WERI-Rb-1 (cell line): ENCODE data around the gene SEPTIN1.

Source experiments
- DNase-seq: peaks from one replicate; pipeline ENCODE4 v3.0.0-alpha.2; 2020
- H3K27ac ChIP-seq: fragments of 250-450 bp; sonication (Bioruptor Pico); 2 replicates; pipeline ENCODE4 v1.5.1; 2020; ENCODE audit warnings: mild to moderate bottlenecking, moderate library complexity
- H3K27me3 ChIP-seq: fragments of 250-450 bp; sonication (Bioruptor Pico); 2 replicates; pipeline ENCODE4 v1.5.1; 2021; ENCODE audit warnings: mild to moderate bottlenecking, low read depth, moderate library complexity; ENCODE audit not compliant: insufficient read depth, severe bottlenecking
- H3K36me3 ChIP-seq: fragments of 250-450 bp; sonication (Bioruptor Pico); 2 replicates; pipeline ENCODE4 v1.5.1; 2020; ENCODE audit warnings: mild to moderate bottlenecking, moderate library complexity
- H3K4me3 ChIP-seq: 2 replicates; pipeline ENCODE4 v1.5.1; 2011; ENCODE audit warnings: low read depth, mild to moderate bottlenecking, control low read depth, low read length
- H3K9me3 ChIP-seq: fragments of 250-450 bp; sonication (Bioruptor Pico); 2 replicates; pipeline ENCODE4 v1.5.1; 2021; ENCODE audit warnings: mild to moderate bottlenecking, moderate library complexity; ENCODE audit not compliant: severe bottlenecking
- TF ChIP-seq, protein P1 (sequence below): IDR thresholded peaks from 2 replicates; pipeline ENCODE4 v1.5.1; 2011; ENCODE audit warnings: low read depth, mild to moderate bottlenecking, control low read depth, inconsistent platforms, low read length

SEPTIN1 gene

DNA sequence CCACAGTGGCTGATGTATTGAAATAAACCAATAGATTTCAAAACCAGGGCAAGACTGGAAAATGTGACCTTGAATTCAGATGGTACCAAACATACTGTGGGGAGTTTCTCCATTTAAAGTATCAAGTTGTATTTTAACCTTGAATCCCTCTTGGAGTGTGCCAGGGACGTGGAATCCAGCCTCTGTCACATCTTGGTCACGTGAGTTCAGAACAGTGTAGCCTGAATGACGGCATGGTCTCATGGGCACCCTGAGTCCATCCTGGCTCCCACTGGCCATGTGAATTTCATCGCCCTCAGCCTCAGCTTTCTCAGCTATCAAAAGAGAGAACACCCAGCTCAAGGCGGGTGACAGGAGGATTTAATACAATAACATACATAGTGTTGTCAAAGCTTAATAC is 31.8 kb upstream of the SEPTIN1 start:
- H3K36me3 ChIP-seq, result peaks cover 48% of the 10 kb centered on the region
- no peaks in the 10 kb centered on the region for H3K9me3 ChIP-seq
- H3K4me3 ChIP-seq, result no peak overlapping the region
- DNase-seq, result no peak
- H3K27ac ChIP-seq, result no peak overlapping the region
- no peaks in the 10 kb centered on the region for H3K27me3 ChIP-seq
- TF ChIP-seq, protein P1, sequence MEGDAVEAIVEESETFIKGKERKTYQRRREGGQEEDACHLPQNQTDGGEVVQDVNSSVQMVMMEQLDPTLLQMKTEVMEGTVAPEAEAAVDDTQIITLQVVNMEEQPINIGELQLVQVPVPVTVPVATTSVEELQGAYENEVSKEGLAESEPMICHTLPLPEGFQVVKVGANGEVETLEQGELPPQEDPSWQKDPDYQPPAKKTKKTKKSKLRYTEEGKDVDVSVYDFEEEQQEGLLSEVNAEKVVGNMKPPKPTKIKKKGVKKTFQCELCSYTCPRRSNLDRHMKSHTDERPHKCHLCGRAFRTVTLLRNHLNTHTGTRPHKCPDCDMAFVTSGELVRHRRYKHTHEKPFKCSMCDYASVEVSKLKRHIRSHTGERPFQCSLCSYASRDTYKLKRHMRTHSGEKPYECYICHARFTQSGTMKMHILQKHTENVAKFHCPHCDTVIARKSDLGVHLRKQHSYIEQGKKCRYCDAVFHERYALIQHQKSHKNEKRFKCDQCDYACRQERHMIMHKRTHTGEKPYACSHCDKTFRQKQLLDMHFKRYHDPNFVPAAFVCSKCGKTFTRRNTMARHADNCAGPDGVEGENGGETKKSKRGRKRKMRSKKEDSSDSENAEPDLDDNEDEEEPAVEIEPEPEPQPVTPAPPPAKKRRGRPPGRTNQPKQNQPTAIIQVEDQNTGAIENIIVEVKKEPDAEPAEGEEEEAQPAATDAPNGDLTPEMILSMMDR, result no peak

DNA sequence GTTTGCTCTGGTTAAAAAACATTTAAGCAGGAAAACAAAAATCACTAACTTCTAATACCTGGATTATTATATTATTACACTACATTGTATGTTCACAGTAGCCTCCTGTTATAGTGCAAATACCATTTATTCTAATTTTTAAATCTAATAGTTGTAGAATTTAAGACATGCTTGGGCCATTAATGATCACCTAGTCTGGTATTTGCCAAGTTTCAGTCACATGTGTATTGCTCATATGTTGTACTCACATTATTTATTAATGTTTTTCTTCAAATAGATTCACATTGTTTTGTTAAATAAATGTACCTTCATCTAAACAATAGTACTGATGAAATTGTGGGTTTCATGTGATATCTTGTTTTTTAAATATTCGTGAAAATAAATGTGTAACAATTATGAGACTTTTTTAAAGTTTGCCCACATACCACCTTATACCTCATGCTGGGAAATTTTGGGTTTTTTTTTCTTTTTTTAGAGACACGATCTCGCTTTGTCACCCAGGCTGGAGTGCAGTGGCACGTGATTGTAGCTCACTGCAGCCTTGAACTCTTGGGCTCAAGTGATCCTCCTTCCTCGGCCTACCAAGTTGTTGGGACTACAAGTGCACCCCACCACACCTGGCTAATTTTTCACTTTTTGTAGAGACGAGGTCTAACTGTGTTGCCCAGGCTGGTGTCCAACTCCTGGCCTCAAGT is 30.9 kb upstream of the SEPTIN1 start:
- DNase-seq, result no peak
- peaks cover 42% of the 10 kb centered on the region for H3K36me3 ChIP-seq
- H3K4me3 ChIP-seq, result no peak overlapping the region
- no peaks in the 10 kb centered on the region for H3K9me3 ChIP-seq
- H3K27me3 ChIP-seq, result no peaks in the 10 kb centered on the region
- H3K27ac ChIP-seq, result no peak overlapping the region
- TF ChIP-seq, protein P1, result no peak

DNA sequence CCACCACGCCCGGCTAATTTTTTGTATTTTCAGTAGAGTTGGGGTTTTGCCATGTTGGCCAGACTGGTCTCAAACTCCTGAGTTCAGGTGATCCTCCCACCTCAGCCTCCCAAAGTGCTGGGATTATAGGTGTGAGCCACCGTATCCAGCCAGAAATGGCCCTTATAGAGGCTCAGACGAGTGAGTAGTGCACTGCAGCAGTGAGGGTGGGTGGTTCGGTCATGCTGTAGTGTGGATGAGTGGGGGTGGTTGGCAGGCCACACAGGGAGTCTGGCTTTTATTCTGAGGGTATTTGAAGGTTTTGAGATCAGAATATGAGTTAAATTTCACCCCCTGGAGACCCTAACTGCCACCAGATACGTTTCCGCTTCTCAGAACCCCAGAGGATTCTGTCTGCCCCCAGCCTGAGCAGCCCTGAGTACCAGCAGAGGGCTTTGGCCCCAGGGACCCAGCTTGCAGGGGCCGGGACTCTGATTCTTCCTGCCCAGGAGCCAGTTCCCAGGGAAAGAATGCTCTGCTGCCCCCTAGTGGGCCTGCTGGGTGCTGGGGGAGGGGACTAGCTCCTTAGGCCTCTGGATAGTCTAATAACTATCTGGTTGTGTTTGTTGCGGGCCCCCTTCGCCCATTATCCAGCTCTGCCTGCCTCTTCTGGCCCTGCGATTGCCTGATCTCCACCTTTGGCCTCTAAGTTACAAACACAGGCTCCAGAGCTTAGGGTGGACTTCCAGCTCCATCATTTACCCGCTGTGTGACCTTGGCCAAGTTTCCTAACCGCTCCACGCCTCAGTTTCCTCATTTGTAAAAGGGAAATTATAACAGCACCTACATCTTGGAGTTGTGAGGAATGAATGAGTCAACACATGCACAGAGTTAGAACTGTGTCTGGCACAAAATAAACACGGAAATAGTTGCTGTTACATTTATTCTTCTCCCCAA is 27.0 kb upstream of the SEPTIN1 start:
- peaks cover 39% of the 10 kb centered on the region for H3K36me3 ChIP-seq
- H3K4me3 ChIP-seq, result no peak overlapping the region
- DNase-seq, result peak; percentile 93
- H3K9me3 ChIP-seq, result no peaks in the 10 kb centered on the region
- no peaks in the 10 kb centered on the region for H3K27me3 ChIP-seq
- no peak overlapping the region; the same call in 1 of the 2 replicates for H3K27ac ChIP-seq
- TF ChIP-seq, protein P1, result peak; percentile 86

DNA sequence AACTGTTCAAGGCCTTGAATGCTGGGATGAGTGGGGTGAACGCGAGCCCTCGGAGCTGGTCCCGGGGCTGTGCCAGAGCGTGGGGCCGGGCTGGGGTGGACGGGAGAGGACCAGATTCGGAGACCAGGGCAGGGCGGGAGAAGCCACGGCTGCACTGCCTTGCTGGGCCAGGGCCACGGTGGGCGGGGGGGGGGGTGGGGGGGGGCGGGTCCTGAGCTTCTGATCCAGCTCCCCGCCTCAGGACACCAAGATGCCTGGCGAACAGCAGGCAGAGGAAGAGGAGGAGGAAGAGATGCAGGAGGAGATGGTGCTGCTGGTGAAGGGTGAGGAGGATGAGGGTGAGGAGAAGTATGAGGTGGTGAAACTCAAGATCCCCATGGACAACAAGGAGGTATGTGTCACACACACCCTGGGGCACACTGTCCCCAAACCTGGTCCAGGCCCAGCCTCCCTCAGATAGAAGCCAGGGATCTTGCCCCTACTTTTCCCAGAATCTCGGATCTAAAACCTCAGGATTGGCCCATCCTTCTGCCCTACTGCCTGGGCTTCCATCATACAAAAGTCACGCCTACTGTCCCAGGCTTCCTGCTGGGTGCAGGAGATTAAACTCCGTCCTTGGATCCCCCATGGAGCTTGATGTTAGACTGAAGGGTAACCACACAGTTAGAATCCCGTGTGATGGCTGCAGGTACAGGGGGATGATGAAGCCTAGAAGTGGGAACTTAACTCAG is 25.6 kb upstream of the SEPTIN1 start:
- Histone ChIP-seq H3K9me3 (no peaks in the 10 kb centered on the region), H3K27me3 (no peaks in the 10 kb centered on the region), H3K36me3 (peaks cover 27% of the 10 kb centered on the region), H3K4me3 (peak overlapping the region; percentile 90), H3K27ac (peak overlapping the region; percentile 79)
- TF ChIP-seq, protein P1, result no peak
- no peak for DNase-seq

DNA sequence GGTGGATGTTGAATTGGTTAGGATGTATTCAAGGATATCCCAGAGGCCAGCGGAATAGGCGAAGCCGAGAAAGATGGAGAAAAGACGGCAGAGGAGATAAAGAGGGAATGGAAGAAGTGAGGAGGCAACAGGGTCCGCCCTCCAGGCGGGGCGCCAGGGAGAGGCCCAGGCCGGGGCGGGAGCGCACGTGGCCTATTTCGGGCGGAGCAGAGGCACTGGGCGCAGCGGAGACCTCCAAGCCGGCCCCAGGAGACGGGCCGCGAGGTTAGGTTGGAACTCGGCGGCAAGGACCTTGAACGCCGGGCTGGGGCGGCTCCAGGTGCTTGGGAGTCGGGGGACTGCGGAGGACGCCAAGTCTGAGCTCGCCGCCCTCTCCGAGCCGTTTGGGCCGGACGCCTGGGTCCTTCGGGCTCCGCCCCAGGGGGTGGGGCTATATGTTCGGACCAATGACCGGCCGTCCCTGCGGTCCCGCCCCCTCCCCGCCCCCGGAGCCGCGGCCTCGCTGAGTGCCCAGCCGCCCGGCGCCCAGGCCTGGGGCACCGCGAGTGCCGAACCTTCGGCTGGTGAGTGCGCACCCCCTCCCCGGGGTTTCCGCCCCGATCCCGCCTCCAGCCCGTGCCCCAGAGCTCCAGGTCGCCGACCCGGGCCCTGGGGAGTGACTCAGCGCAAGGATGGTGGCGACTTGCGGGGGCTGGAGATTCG is 24.9 kb upstream of the SEPTIN1 start, which contains the start of gene ZNF771:
Gene ZNF771, plus strand, starts transcription at position 505 of the 702 bp plus-strand sequence. CDS start 448 bp downstream, outside the sequence.
- H3K27ac ChIP-seq, result peak within 1 kb of the TSS; percentile 79

More for the DNA sequence above, 24.9 kb upstream of the SEPTIN1 start, which contains the start of gene ZNF771:
- Histone ChIP-seq H3K4me3 (peak within 1 kb of the TSS; percentile 90), H3K27me3 (no peaks in the 10 kb centered on the region), H3K36me3 (peaks cover 21% of the 10 kb centered on the region), H3K9me3 (no peaks in the 10 kb centered on the region)
- DNase-seq, result peak; percentile 92
- TF ChIP-seq, protein P1, result no peak
